Testis (tissue), 3 donors: ENCODE measurements around the gene RNF207. TPM values are rescaled to one million over a fixed set of nuclear protein-coding genes. Genes with fewer than 3 reads are reported as not detected.

Experiments
- DNase-seq: peaks from one replicate; pipeline ENCODE4 v3.0.0-alpha.2; 2019
- H3K27ac ChIP-seq, 2 donors: fragments of 200-600 bp; sonication (generic); one replicate each; pipeline ENCODE4 v1.5.1; 2019
- H3K27me3 ChIP-seq: fragments of 200-600 bp; sonication (generic); one replicate; pipeline ENCODE4 v1.5.1; 2019
- H3K36me3 ChIP-seq: fragments of 200-600 bp; sonication (generic); one replicate; pipeline ENCODE4 v1.5.1; 2017; ENCODE audit warnings: low read depth; ENCODE audit errors: missing control alignments
- H3K4me1 ChIP-seq: fragments of 200-600 bp; sonication (generic); one replicate; pipeline ENCODE4 v1.5.1; 2019
- H3K4me3 ChIP-seq, 2 donors: fragments of 200-600 bp; sonication (generic); one replicate each; pipeline ENCODE4 v1.5.1; 2017 to 2019
- H3K9me3 ChIP-seq: fragments of 200-600 bp; sonication (generic); one replicate; pipeline ENCODE4 v1.5.1; 2017
- POLR2A ChIP-seq: fragments of 450-650 bp; IDR thresholded peaks from one replicate; pipeline ENCODE4 v1.6.1; 2017; ENCODE audit warnings: antibody characterized with exemption, mild to moderate bottlenecking, moderate library complexity
- WGBS, 2 donors: methylation state at CpG; one replicate each; pipeline ENCODE4 v1.1.5; 2018; 5-methylcytosine and 5-hydroxymethylcytosine counted together
- intact Hi-C: fragments of 100-400 bp; cut with DNase I; formaldehyde crosslinking; loops from one replicate; pipeline ENCODE4 v1.15.1; 2023; ENCODE audit warnings: low total_unique reads
- polyA plus RNA-seq: library from polyadenylated mRNA; stranded (reverse); fragments of 350-450 nt; fragmentation: Illumina TruSeq; extraction: RNeasy Lipid Tissue Mini Kit (QIAGEN cat#74804); gene quantifications from one replicate; pipeline ENCODE4 v1.2.3, GENCODE V29; 2014; ENCODE audit warnings: low read depth, low replicate concordance; ENCODE audit not compliant: insufficient read depth
- total RNA-seq, 2 donors: library from RNA; depleted of rRNA; stranded (reverse); fragments of >200 nt; gene quantifications; one replicate each; pipeline ENCODE4 v1.2.3, GENCODE V29; 2016
- TF ChIP-seq, protein P1 (sequence below), 3 experiments: fragments of 450-650 bp in 2 of 3; fragments of 200-600 bp in 1 of 3; sonication (generic) in 1 of 3; IDR thresholded peaks; one replicate each; pipeline ENCODE4 v1.5.1; 2016 to 2019; ENCODE audit warnings: antibody characterized with exemption in 3 of 3, mild to moderate bottlenecking in 2 of 3, moderate library complexity in 1 of 3

RNF207 gene
- total and polyA plus RNA-seq, 3 donors from 2014 or later = 4.8 to 20.1 (median 13.2) TPM

- no peak overlapping the region for H3K27ac ChIP-seq
- DNase-seq = no peak
- H3K36me3 ChIP-seq = no peaks in the 10 kb centered on the region
- TF ChIP-seq POLR2A = no peak
- TF ChIP-seq, protein P1, sequence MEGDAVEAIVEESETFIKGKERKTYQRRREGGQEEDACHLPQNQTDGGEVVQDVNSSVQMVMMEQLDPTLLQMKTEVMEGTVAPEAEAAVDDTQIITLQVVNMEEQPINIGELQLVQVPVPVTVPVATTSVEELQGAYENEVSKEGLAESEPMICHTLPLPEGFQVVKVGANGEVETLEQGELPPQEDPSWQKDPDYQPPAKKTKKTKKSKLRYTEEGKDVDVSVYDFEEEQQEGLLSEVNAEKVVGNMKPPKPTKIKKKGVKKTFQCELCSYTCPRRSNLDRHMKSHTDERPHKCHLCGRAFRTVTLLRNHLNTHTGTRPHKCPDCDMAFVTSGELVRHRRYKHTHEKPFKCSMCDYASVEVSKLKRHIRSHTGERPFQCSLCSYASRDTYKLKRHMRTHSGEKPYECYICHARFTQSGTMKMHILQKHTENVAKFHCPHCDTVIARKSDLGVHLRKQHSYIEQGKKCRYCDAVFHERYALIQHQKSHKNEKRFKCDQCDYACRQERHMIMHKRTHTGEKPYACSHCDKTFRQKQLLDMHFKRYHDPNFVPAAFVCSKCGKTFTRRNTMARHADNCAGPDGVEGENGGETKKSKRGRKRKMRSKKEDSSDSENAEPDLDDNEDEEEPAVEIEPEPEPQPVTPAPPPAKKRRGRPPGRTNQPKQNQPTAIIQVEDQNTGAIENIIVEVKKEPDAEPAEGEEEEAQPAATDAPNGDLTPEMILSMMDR (IDR thresholded peaks at IDR 0.05) = no peak
- H3K27me3 ChIP-seq = no peaks in the 10 kb centered on the region
- H3K4me1 ChIP-seq = peaks cover 5% of the 10 kb centered on the region
- WGBS, 2 donors = 92 to 95% methylated on average over 13 of the region's 13 CpGs
- no peaks in the 10 kb centered on the region for H3K9me3 ChIP-seq
- H3K4me3 ChIP-seq = no peak overlapping the region
- intact Hi-C loops = no loop called here
Measured at GRCh38 chr1:6256645-6257044, 50.7 kb downstream of the RNF207 start.

DNA sequence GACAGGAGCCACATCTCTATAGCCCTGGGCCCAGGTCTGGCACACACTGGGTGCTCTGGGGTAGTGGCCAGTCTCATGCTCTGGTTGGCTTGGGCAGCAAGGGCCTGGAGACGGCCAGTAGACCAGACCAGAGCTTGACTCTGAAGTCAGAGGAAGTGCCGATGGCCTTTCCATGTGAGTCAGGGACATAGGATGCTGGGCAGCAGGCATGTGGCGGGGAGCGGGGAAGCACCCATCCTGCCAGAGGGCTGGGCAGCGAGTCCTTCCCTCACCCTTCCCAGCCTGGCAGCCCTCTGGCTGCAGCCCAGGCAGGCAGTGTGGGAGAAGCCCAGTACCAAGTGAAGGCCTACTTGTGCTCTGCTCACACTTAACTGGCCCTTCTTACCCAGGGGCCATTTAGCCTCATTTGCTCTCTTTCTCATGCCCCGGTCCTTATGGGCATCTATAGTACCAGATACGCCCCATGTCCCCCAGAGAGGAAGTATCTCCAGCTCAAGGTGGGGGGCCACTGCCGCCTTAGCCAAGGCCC, 51.7 kb downstream of the RNF207 start:
- WGBS, 2 donors = 92 to 100% methylated on average over 3 to 8 of the region's 8 CpGs
- Histone ChIP-seq H3K4me3 (no peak overlapping the region), H3K4me1 (peaks cover 6% of the 10 kb centered on the region), H3K36me3 (no peaks in the 10 kb centered on the region), H3K27ac (no peak overlapping the region), H3K9me3 (no peaks in the 10 kb centered on the region), H3K27me3 (no peaks in the 10 kb centered on the region)
- intact Hi-C loops = no loop called here
- no peak for DNase-seq
- TF ChIP-seq, protein P1 (IDR thresholded peaks at IDR 0.05) = no peak
- no peak for TF ChIP-seq POLR2A

GRCh38 chr1:6258675-6259074, 52.8 kb downstream of the RNF207 start:
- no peaks in the 10 kb centered on the region for H3K9me3 ChIP-seq
- no peaks in the 10 kb centered on the region for H3K27me3 ChIP-seq
- WGBS, 2 donors = 76 to 91% methylated on average over 3 to 10 of the region's 10 CpGs
- H3K4me1 ChIP-seq = peaks cover 16% of the 10 kb centered on the region
- H3K4me3 ChIP-seq = no peak overlapping the region
- H3K36me3 ChIP-seq = no peaks in the 10 kb centered on the region
- DNase-seq = no peak
- TF ChIP-seq, protein P1 (IDR thresholded peaks at IDR 0.05) = no peak
- no peak for TF ChIP-seq POLR2A
- H3K27ac ChIP-seq = no peak overlapping the region
- intact Hi-C loops = no loop called here

GRCh38 chr1:6259491-6260362, 53.8 kb downstream of the RNF207 start:
- H3K4me3 ChIP-seq = peak overlapping the region; percentile 60 to 69
- H3K27me3 ChIP-seq = no peaks in the 10 kb centered on the region
- intact Hi-C loops = no loop called here
- TF ChIP-seq, protein P1 (IDR thresholded peaks at IDR 0.05) = no peak
- no peak for TF ChIP-seq POLR2A
- DNase-seq = peak; percentile 86
- H3K36me3 ChIP-seq = no peaks in the 10 kb centered on the region
- H3K9me3 ChIP-seq = no peaks in the 10 kb centered on the region
- WGBS, 2 donors = 7 to 9% methylated on average over 17 to 33 of the region's 46 CpGs
- peak overlapping the region in 1 of 2 donors; percentile 73 for H3K27ac ChIP-seq
- peaks cover 16% of the 10 kb centered on the region for H3K4me1 ChIP-seq
